ENCODE measurements around the gene THG1L. TPM values are rescaled to one million over a fixed set of nuclear protein-coding genes. Genes with fewer than 3 reads are reported as not detected.

The THG1L gene
- total RNA-seq, 1 donor from 2014 or later: 8.4 TPM

GRCh38 chr5:157766902-157767301 is 35.7 kb downstream of the THG1L start:
- Histone ChIP-seq H3K27ac (no peak overlapping the region), H3K4me1 (no peaks in the 10 kb centered on the region), H3K9me3 (no peaks in the 10 kb centered on the region), H3K27me3 (no peaks in the 10 kb centered on the region), H3K36me3 (no peaks in the 10 kb centered on the region), H3K4me3 (no peak overlapping the region)
- ATAC-seq (no peak), DNase-seq (no peak)
- TF ChIP-seq, protein P1, sequence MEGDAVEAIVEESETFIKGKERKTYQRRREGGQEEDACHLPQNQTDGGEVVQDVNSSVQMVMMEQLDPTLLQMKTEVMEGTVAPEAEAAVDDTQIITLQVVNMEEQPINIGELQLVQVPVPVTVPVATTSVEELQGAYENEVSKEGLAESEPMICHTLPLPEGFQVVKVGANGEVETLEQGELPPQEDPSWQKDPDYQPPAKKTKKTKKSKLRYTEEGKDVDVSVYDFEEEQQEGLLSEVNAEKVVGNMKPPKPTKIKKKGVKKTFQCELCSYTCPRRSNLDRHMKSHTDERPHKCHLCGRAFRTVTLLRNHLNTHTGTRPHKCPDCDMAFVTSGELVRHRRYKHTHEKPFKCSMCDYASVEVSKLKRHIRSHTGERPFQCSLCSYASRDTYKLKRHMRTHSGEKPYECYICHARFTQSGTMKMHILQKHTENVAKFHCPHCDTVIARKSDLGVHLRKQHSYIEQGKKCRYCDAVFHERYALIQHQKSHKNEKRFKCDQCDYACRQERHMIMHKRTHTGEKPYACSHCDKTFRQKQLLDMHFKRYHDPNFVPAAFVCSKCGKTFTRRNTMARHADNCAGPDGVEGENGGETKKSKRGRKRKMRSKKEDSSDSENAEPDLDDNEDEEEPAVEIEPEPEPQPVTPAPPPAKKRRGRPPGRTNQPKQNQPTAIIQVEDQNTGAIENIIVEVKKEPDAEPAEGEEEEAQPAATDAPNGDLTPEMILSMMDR (IDR thresholded peaks at IDR 0.05): no peak
- intact Hi-C loops (cut with DNase I): no loop called here

GRCh38 chr5:157767689-157768088 is 36.5 kb downstream of the THG1L start:
- intact Hi-C loops (cut with DNase I): no loop called here
- TF ChIP-seq, protein P1 (IDR thresholded peaks at IDR 0.05): no peak
- Histone ChIP-seq H3K27me3 (no peaks in the 10 kb centered on the region), H3K36me3 (no peaks in the 10 kb centered on the region), H3K4me3 (no peak overlapping the region), H3K9me3 (no peaks in the 10 kb centered on the region), H3K27ac (no peak overlapping the region), H3K4me1 (no peaks in the 10 kb centered on the region)
- no peak for DNase-seq
- no peak for ATAC-seq

- intact Hi-C loops (cut with DNase I): no loop called here
Observed at GRCh38 chr5:157770665-157771064, 39.4 kb downstream of the THG1L start.

GRCh38 chr5:157772127-157772526 is 40.9 kb downstream of the THG1L start:
- Histone ChIP-seq H3K27me3 (peaks cover 4% of the 10 kb centered on the region), H3K9me3 (no peaks in the 10 kb centered on the region), H3K4me1 (no peaks in the 10 kb centered on the region), H3K4me3 (no peak overlapping the region), H3K36me3 (no peaks in the 10 kb centered on the region), H3K27ac (no peak overlapping the region)
- ATAC-seq (no peak), DNase-seq (no peak)
- intact Hi-C loops (cut with DNase I): no loop called here
- TF ChIP-seq, protein P1 (IDR thresholded peaks at IDR 0.05): no peak

More at GRCh38 chr5:157770665-157771064, 39.4 kb downstream of the THG1L start:
- Histone ChIP-seq H3K27ac (no peak overlapping the region), H3K9me3 (no peaks in the 10 kb centered on the region), H3K4me3 (no peak overlapping the region), H3K27me3 (peaks cover 4% of the 10 kb centered on the region), H3K4me1 (no peaks in the 10 kb centered on the region), H3K36me3 (no peaks in the 10 kb centered on the region)
- TF ChIP-seq, protein P1 (IDR thresholded peaks at IDR 0.05): no peak
- ATAC-seq: no peak
- DNase-seq: no peak

- no peaks in the 10 kb centered on the region for H3K4me1 ChIP-seq
- H3K27me3 ChIP-seq: no peaks in the 10 kb centered on the region
- TF ChIP-seq, protein P1 (IDR thresholded peaks at IDR 0.05): no peak
- intact Hi-C loops (cut with DNase I): no loop called here
- no peak for DNase-seq
- no peak overlapping the region for H3K27ac ChIP-seq
- H3K9me3 ChIP-seq: no peaks in the 10 kb centered on the region
- H3K4me3 ChIP-seq: no peak overlapping the region
- H3K36me3 ChIP-seq: peaks cover 3% of the 10 kb centered on the region
- ATAC-seq: no peak
Observed at GRCh38 chr5:157778121-157778805, 47.0 kb downstream of the THG1L start.
